ENCODE data around the gene EML6. TPM values are rescaled to one million over a fixed set of nuclear protein-coding genes. Genes with fewer than 3 reads are reported as not detected.

The EML6 gene
- total and polyA plus RNA-seq, 2 of the 8 experiments (the other 6 are each of a cell fraction or from before 2014, with no cell fraction given) = 1.2 to 1.6 TPM

- H3K23ac ChIP-seq (ENCODE audit: insufficient read length) = no peak overlapping the region
- H3K9me3 ChIP-seq (ENCODE audit: insufficient read depth in 2 of 2, low read depth in 1 of 2, low read length in 1 of 2) = no peaks in the 10 kb centered on the region
- peaks cover 0 to 2% of the 10 kb centered on the region in 2 experiments for H4K20me1 ChIP-seq (replicated peaks in 1 of 2; ENCODE audit: control insufficient read depth in 1 of 2, insufficient read depth in 2 of 2, low read length in 2 of 2)
- no peak for FAIRE-seq
- H3K79me1 ChIP-seq (ENCODE audit: low read depth, low read length) = no peaks in the 10 kb centered on the region
- H2BK5ac ChIP-seq (ENCODE audit: low read depth, low read length) = no peak overlapping the region
- H3K14ac ChIP-seq (ENCODE audit: insufficient read length) = no peak overlapping the region
- peak overlapping the region; percentile 10 to 75 (median 69); a peak in 6 of 7 replicates for H3K9ac ChIP-seq (replicated peaks in 1 of 4; ENCODE audit: extremely low read depth in 1 of 4, low read depth in 3 of 4, low read length in 3 of 4)
- peak overlapping the region; percentile 82 to 93 (median 88) for H3K4me3 ChIP-seq (ENCODE audit: extremely low read depth in 1 of 4, insufficient read depth in 2 of 4, low read depth in 3 of 4, low read length in 4 of 4)
- H3K18ac ChIP-seq (ENCODE audit: extremely low read depth, low read length) = no peak overlapping the region
- DNase-seq (ENCODE audit: low read depth in 1 of 2, low spot score in 2 of 2) = no peak
- peaks cover 0 to 9% (median 0%) of the 10 kb centered on the region in 4 experiments; a peak in 2 of 7 replicates for H3K4me1 ChIP-seq (replicated peaks in 1 of 4; ENCODE audit: control insufficient read depth in 3 of 4, insufficient read depth in 4 of 4, low read length in 3 of 4)
- no peak overlapping the region for H3K4ac ChIP-seq (replicated peaks; ENCODE audit: insufficient read length, low read depth, low read length)
- H2BK12ac ChIP-seq (ENCODE audit: low read depth, low read length) = no peak overlapping the region
- peak overlapping the region; percentile 94 to 95 for H3K4me2 ChIP-seq (ENCODE audit: insufficient read depth in 1 of 2, low read depth in 2 of 2, low read length in 2 of 2)
- H3K56ac ChIP-seq (replicated peaks; ENCODE audit: insufficient read length, low read depth, low read length) = no peak overlapping the region
- WGBS, 2 experiments (ENCODE audit: extremely low coverage in 1 of 2, insufficient coverage in 1 of 2, insufficient read length in 1 of 2, insufficient replicate concordance in 2 of 2, low coverage in 1 of 2, low lambda C conversion rate in 2 of 2, missing lambda C conversion rate in 1 of 2) = 15% methylated on average over 10 of the region's 10 CpGs; no CpG with 5 or more reads in 1 of the 2 experiments
- no peak overlapping the region for H2BK15ac ChIP-seq (ENCODE audit: low read length)
- no peak overlapping the region for H2BK120ac ChIP-seq (replicated peaks; ENCODE audit: low read depth, low read length)
- peak overlapping the region; percentile 97 for H2AFZ ChIP-seq (ENCODE audit: low read length)
- 0 out of 2 replicates have a peak overlapping the region, but pooled peaks have one; percentile 2 for H3K27ac ChIP-seq (ENCODE audit: low read depth, low read length)
- H3K23me2 ChIP-seq (ENCODE audit: low read depth, low read length) = peaks cover 11% of the 10 kb centered on the region; the same call in 1 of the 2 replicates
- H3K79me2 ChIP-seq (ENCODE audit: control insufficient read depth in 1 of 2, insufficient read depth in 2 of 2, low read length in 2 of 2) = no peaks in the 10 kb centered on the region
- no peak overlapping the region for H2BK20ac ChIP-seq (ENCODE audit: low read length)
- no peak overlapping the region for H4K5ac ChIP-seq (ENCODE audit: insufficient read length, low read depth, low read length)
- CTCF ChIA-PET (ENCODE audit: partially characterized antibody) = interaction anchor here (1.0 to 2.2 kb wide), 4 partner anchors 13 to 116 kb away, joined by 3 to 8 read pairs (median 4); no protein-coding TSS in a partner anchor
- no peak overlapping the region for H2AK5ac ChIP-seq (ENCODE audit: low read depth, low read length)
- no peak overlapping the region for H4K8ac ChIP-seq (ENCODE audit: extremely low read depth, insufficient read depth, low read length)
- no peak overlapping the region for H4K91ac ChIP-seq (replicated peaks; ENCODE audit: insufficient read length, low read length)
- peaks cover 16 to 37% (median 22%) of the 10 kb centered on the region in 4 experiments for H3K27me3 ChIP-seq (replicated peaks in 1 of 4; ENCODE audit: control insufficient read depth in 3 of 4, extremely low read depth in 1 of 4, insufficient read depth in 3 of 4, low read length in 3 of 4)
- POLR2A ChIA-PET (ENCODE audit: partially characterized antibody) = interaction anchor here (1.2 kb wide), 1 partner anchor 13 kb away, joined by 3 read pairs; no protein-coding TSS in a partner anchor
- no peaks in the 10 kb centered on the region for H3K36me3 ChIP-seq (ENCODE audit: control insufficient read depth in 2 of 4, insufficient read depth in 4 of 4, low read length in 3 of 4)
- no peak for TF ChIP-seq POU5F1 (IDR thresholded peaks at IDR 0.05; ENCODE audit: low read depth, low read length)
- TF ChIP-seq TAF7 (optimal IDR thresholded peaks at IDR 0.05; ENCODE audit: borderline replicate concordance, low read depth, low read length) = no peak
- no peak for TF ChIP-seq EGR1 (IDR thresholded peaks at IDR 0.05; ENCODE audit: borderline replicate concordance, low read depth, low read length)
- TF ChIP-seq KDM5A (IDR thresholded peaks at IDR 0.05; ENCODE audit: low read length) = no peak
- no peak for TF ChIP-seq TEAD4 (IDR thresholded peaks at IDR 0.05; ENCODE audit: low read depth, low read length)
- TF ChIP-seq SIN3A (conservative IDR thresholded peaks at IDR 0.05 in 1 of 2, IDR thresholded peaks at IDR 0.05 in 1 of 2; ENCODE audit: low read depth in 1 of 2, low read length in 2 of 2) = no peak
- TF ChIP-seq ATF2 (IDR thresholded peaks at IDR 0.05; ENCODE audit: low read length) = no peak
- TF ChIP-seq RAD21 (IDR thresholded peaks at IDR 0.05 in 1 of 2, conservative IDR thresholded peaks at IDR 0.05 in 1 of 2; ENCODE audit: low read depth in 2 of 2, low read length in 2 of 2) = no peak
- TF ChIP-seq JUN (IDR thresholded peaks at IDR 0.05; ENCODE audit: low read depth, low read length) = no peak
- TF ChIP-seq CHD2 (IDR thresholded peaks at IDR 0.05; ENCODE audit: low read length) = no peak
- no peak for TF ChIP-seq TBP (IDR thresholded peaks at IDR 0.05; ENCODE audit: low read depth, low read length)
- no peak for TF ChIP-seq TAF1 (IDR thresholded peaks at IDR 0.05; ENCODE audit: low read depth, low read length)
Measured at GRCh38 chr2:54722641-54723040, 821 bp upstream of the EML6 start.
